Fibroblast of lung (primary cell): Measurements from ENCODE around the gene SLAMF8. TPM values are rescaled to one million over a fixed set of nuclear protein-coding genes. Genes with fewer than 3 reads are reported as not detected.
A peak's percentile ranks its signal among the peaks of the same experiment; 100 is the strongest.

Source experiments
- DNase-seq, 2 donors: peaks; one replicate each; pipeline versions ENCODE4 v3.0.0 to v3.0.0-alpha.2; 2010; ENCODE audit warnings: low read depth in 2 of 2
- H2AFZ ChIP-seq: 2 replicates; pipeline ENCODE4 v1.5.1; 2012; ENCODE audit warnings: low read length, control low read depth, inconsistent platforms
- H3K27ac ChIP-seq: 2 replicates; pipeline ENCODE4 v1.5.1; 2011; ENCODE audit warnings: low read length, control low read depth; ENCODE audit not compliant: insufficient read depth
- H3K27me3 ChIP-seq: 2 replicates; pipeline ENCODE4 v1.5.1; 2011; ENCODE audit warnings: mild to moderate bottlenecking, low read length; ENCODE audit not compliant: control insufficient read depth, insufficient read depth
- H3K36me3 ChIP-seq: 2 replicates; pipeline ENCODE4 v1.5.1; 2011; ENCODE audit warnings: low read length; ENCODE audit not compliant: control insufficient read depth, insufficient read depth
- H3K4me1 ChIP-seq: 2 replicates; pipeline ENCODE4 v1.5.1; 2011; ENCODE audit warnings: low read length; ENCODE audit not compliant: control insufficient read depth, insufficient read depth; ENCODE audit errors: extremely low read depth
- H3K4me2 ChIP-seq: 2 replicates; pipeline ENCODE4 v1.5.1; 2011; ENCODE audit warnings: low read length, control low read depth; ENCODE audit not compliant: insufficient read depth; ENCODE audit errors: extremely low read depth
- H3K4me3 ChIP-seq, 4 experiments: fragments of 200-600 bp in 1 of 4; sonication (generic) in 1 of 4; replicated peaks in 1 of 4; 2 replicates each; pipeline ENCODE4 v1.5.1; 2011 to 2016; ENCODE audit warnings: low read length in 4 of 4, low read depth in 3 of 4, mild to moderate bottlenecking in 3 of 4, control low read depth in 2 of 4, inconsistent platforms in 1 of 4, mixed read lengths in 1 of 4; ENCODE audit not compliant: insufficient read depth in 1 of 4; ENCODE audit errors: control extremely low read depth in 1 of 4
- H3K79me2 ChIP-seq: 2 replicates; pipeline ENCODE4 v1.5.1; 2012; ENCODE audit warnings: mild to moderate bottlenecking, low read length, inconsistent platforms; ENCODE audit not compliant: control insufficient read depth, insufficient read depth
- H3K9ac ChIP-seq: 2 replicates; pipeline ENCODE4 v1.5.1; 2011; ENCODE audit warnings: mild to moderate bottlenecking, low read length, control low read depth; ENCODE audit not compliant: insufficient read depth
- H3K9me3 ChIP-seq: 2 replicates; pipeline ENCODE4 v1.5.1; 2012; ENCODE audit warnings: low read depth, low read length; ENCODE audit not compliant: control insufficient read depth, insufficient read depth
- H4K20me1 ChIP-seq: 2 replicates; pipeline ENCODE4 v1.5.1; 2011; ENCODE audit warnings: low read length; ENCODE audit not compliant: control insufficient read depth, insufficient read depth; ENCODE audit errors: extremely low read depth
- CTCF ChIP-seq, 2 donors: IDR thresholded peaks in 1 of 2; conservative IDR thresholded peaks in 1 of 2; 1 replicate in 1 of 2; 2 replicates in 1 of 2; pipeline ENCODE4 v1.5.1; 2011 to 2012; ENCODE audit warnings: low read length in 2 of 2, control low read depth in 1 of 2, inconsistent platforms in 1 of 2, low read depth in 1 of 2, mild to moderate bottlenecking in 1 of 2
- EZH2 ChIP-seq: IDR thresholded peaks from 2 replicates; pipeline ENCODE4 v1.5.1; 2012; ENCODE audit warnings: low read length, control low read depth, mild to moderate bottlenecking; ENCODE audit errors: missing control alignments
- polyA plus RNA-seq, 2 donors: library from polyadenylated mRNA; depleted of rRNA in 1 of 2; stranded (reverse) in 1 of 2; unstranded in 1 of 2; fragments of >200 nt; gene quantifications; 2 replicates each; pipeline ENCODE4 v1.2.1, GENCODE V29; 2011 to 2012; ENCODE audit warnings: missing spikeins in 1 of 2
- total RNA-seq: library from RNA; depleted of rRNA; stranded (reverse); fragments of >200 nt; gene quantifications from 2 replicates; pipeline ENCODE4 v1.2.1, GENCODE V29; 2014

The SLAMF8 gene
- total and polyA plus RNA-seq, 2 donors (not counting 1 experiment from before 2014, with no cell fraction given), result not detected

GRCh38 chr1:159851407-159851806, 24.7 kb downstream of the SLAMF8 start:
- H4K20me1 ChIP-seq, result no peaks in the 10 kb centered on the region
- no peak overlapping the region for H2AFZ ChIP-seq
- no peaks in the 10 kb centered on the region for H3K79me2 ChIP-seq
- H3K27ac ChIP-seq, result no peak overlapping the region
- peaks cover 7% of the 10 kb centered on the region for H3K4me1 ChIP-seq
- H3K9ac ChIP-seq, result no peak overlapping the region
- H3K36me3 ChIP-seq, result no peaks in the 10 kb centered on the region
- no peak for TF ChIP-seq EZH2
- no peak for TF ChIP-seq CTCF (conservative IDR thresholded peaks at IDR 0.05 in 1 of 2, IDR thresholded peaks at IDR 0.05 in 1 of 2; ENCODE audit: low read depth in 1 of 2, low read length in 2 of 2)
- no peaks in the 10 kb centered on the region for H3K9me3 ChIP-seq
- no peak for DNase-seq
- no peak overlapping the region for H3K4me3 ChIP-seq
- no peaks in the 10 kb centered on the region for H3K27me3 ChIP-seq
- H3K4me2 ChIP-seq, result no peak overlapping the region

GRCh38 chr1:159853417-159854115, 26.9 kb downstream of the SLAMF8 start:
- Histone ChIP-seq H3K9me3 (no peaks in the 10 kb centered on the region), H3K79me2 (no peaks in the 10 kb centered on the region), H3K27me3 (no peaks in the 10 kb centered on the region), H3K4me1 (peaks cover 7% of the 10 kb centered on the region), H3K4me2 (peak overlapping the region; percentile 90), H4K20me1 (no peaks in the 10 kb centered on the region), H3K27ac (peak overlapping the region; percentile 79), H3K36me3 (no peaks in the 10 kb centered on the region), H3K9ac (peak overlapping the region; percentile 75), H2AFZ (no peak overlapping the region), H3K4me3 (peak overlapping the region; percentile 40 to 79 (median 58))
- DNase-seq, result peak in 1 of 2 donors; percentile 75
- TF ChIP-seq CTCF (conservative IDR thresholded peaks at IDR 0.05 in 1 of 2, IDR thresholded peaks at IDR 0.05 in 1 of 2; ENCODE audit: low read depth in 1 of 2, low read length in 2 of 2) (no peak), EZH2 (no peak)

GRCh38 chr1:159854116-159854692, 27.5 kb downstream of the SLAMF8 start:
- TF ChIP-seq CTCF (conservative IDR thresholded peaks at IDR 0.05 in 1 of 2, IDR thresholded peaks at IDR 0.05 in 1 of 2; ENCODE audit: low read depth in 1 of 2, low read length in 2 of 2), result no peak
- no peak for TF ChIP-seq EZH2

More at GRCh38 chr1:159854116-159854692, 27.5 kb downstream of the SLAMF8 start:
- Histone ChIP-seq H4K20me1 (no peaks in the 10 kb centered on the region), H3K9ac (peak overlapping the region; percentile 75), H3K27me3 (no peaks in the 10 kb centered on the region), H3K4me3 (peak overlapping the region; percentile 40 to 79 (median 58)), H3K36me3 (no peaks in the 10 kb centered on the region), H3K9me3 (no peaks in the 10 kb centered on the region), H3K79me2 (no peaks in the 10 kb centered on the region), H2AFZ (peak overlapping the region; percentile 75), H3K27ac (peak overlapping the region; percentile 79), H3K4me1 (peaks cover 7% of the 10 kb centered on the region), H3K4me2 (peak overlapping the region; percentile 90)
- DNase-seq, result peak; percentile 53 to 57
